Nephron (organoid): ENCODE results near the gene LAMA2.

Experiments
- H3K27ac Mint-ChIP-seq, 3 experiments: 2 replicates each; pipeline ENCODE4 v1.8.0; 2020; ENCODE audit warnings: mixed read lengths in 3 of 3, mild to moderate bottlenecking in 2 of 3, moderate library complexity in 1 of 3
- H3K27me3 Mint-ChIP-seq: 2 replicates; pipeline ENCODE4 v1.8.0; 2021; ENCODE audit warnings: low read depth, mild to moderate bottlenecking, moderate library complexity, mixed read lengths
- H3K36me3 Mint-ChIP-seq: 2 replicates; pipeline ENCODE4 v1.8.0; 2020; ENCODE audit warnings: low read depth, mixed read lengths
- H3K4me1 Mint-ChIP-seq: 2 replicates; pipeline ENCODE4 v1.8.0; 2020; ENCODE audit warnings: mixed read lengths
- H3K4me3 Mint-ChIP-seq, 3 experiments: 2 replicates each; pipeline ENCODE4 v1.8.0; 2020; ENCODE audit warnings: mild to moderate bottlenecking in 3 of 3, mixed read lengths in 3 of 3, moderate library complexity in 2 of 3
- H3K9me3 Mint-ChIP-seq: 2 replicates; pipeline ENCODE4 v1.8.0; 2020; ENCODE audit warnings: mixed read lengths
- TF ChIP-seq, protein P1 (sequence below), 3 experiments: fragments of 200-600 bp; sonication (generic); IDR thresholded peaks; one replicate each; pipeline ENCODE4 v1.5.0; 2021; ENCODE audit warnings: antibody characterized with exemption in 3 of 3; ENCODE audit not compliant: unreplicated experiment in 3 of 3

Gene LAMA2

DNA sequence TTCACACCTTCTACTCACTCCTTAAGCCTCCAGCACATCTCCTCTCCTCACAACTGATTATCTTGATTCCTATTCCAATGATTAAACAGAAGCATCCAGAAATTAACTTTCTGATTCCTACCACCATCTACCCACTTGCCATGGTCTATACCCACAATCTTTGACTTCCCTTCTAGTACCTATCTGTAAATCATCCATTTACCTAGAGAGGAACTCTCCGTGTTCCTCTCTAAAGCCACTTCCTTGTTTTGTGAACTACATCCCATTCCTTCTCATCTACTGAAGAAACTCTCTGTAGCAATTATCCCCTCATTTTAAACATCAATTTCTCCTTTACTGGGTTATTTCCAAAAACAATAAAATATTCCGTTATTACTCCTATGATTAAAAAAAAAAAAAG is 659.8 kb downstream of the LAMA2 start:
- H3K4me1 Mint-ChIP-seq = no peaks in the 10 kb centered on the region
- peaks cover 8% of the 10 kb centered on the region for H3K36me3 Mint-ChIP-seq
- no peak overlapping the region for H3K27ac Mint-ChIP-seq
- no peak overlapping the region for H3K4me3 Mint-ChIP-seq
- no peaks in the 10 kb centered on the region for H3K27me3 Mint-ChIP-seq
- TF ChIP-seq, protein P1, sequence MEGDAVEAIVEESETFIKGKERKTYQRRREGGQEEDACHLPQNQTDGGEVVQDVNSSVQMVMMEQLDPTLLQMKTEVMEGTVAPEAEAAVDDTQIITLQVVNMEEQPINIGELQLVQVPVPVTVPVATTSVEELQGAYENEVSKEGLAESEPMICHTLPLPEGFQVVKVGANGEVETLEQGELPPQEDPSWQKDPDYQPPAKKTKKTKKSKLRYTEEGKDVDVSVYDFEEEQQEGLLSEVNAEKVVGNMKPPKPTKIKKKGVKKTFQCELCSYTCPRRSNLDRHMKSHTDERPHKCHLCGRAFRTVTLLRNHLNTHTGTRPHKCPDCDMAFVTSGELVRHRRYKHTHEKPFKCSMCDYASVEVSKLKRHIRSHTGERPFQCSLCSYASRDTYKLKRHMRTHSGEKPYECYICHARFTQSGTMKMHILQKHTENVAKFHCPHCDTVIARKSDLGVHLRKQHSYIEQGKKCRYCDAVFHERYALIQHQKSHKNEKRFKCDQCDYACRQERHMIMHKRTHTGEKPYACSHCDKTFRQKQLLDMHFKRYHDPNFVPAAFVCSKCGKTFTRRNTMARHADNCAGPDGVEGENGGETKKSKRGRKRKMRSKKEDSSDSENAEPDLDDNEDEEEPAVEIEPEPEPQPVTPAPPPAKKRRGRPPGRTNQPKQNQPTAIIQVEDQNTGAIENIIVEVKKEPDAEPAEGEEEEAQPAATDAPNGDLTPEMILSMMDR (IDR thresholded peaks at IDR 0.05; ENCODE audit: unreplicated experiment in 3 of 3) = no peak
- peaks cover 6% of the 10 kb centered on the region for H3K9me3 Mint-ChIP-seq

DNA sequence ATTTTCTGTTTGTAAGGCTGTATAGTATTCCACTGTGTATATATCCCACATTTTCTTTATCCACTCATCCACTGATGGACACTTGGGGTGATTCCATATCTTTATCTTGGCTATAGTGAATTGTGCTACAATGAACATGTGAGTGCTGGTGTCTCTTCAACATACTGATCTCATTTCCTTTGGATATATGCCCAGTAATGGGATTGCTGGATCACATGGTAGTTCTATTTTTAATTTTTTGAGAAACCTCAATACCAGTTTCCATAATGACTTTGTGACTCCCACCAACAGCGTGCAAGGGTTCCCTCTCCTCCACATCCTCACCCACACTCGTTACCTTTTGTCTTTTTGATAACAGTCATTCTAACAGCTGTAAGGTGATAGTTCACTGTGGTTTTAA is 661.0 kb downstream of the LAMA2 start:
- H3K4me1 Mint-ChIP-seq = no peaks in the 10 kb centered on the region
- peaks cover 6% of the 10 kb centered on the region for H3K9me3 Mint-ChIP-seq
- TF ChIP-seq, protein P1 (IDR thresholded peaks at IDR 0.05; ENCODE audit: unreplicated experiment in 3 of 3) = no peak
- peaks cover 8% of the 10 kb centered on the region for H3K36me3 Mint-ChIP-seq
- no peak overlapping the region for H3K4me3 Mint-ChIP-seq
- no peak overlapping the region for H3K27ac Mint-ChIP-seq
- H3K27me3 Mint-ChIP-seq = no peaks in the 10 kb centered on the region

- Mint-ChIP-seq H3K27ac (no peak overlapping the region), H3K4me3 (no peak overlapping the region), H3K4me1 (no peaks in the 10 kb centered on the region), H3K36me3 (peaks cover 8% of the 10 kb centered on the region), H3K27me3 (no peaks in the 10 kb centered on the region), H3K9me3 (peaks cover 6% of the 10 kb centered on the region)
- TF ChIP-seq, protein P1 (IDR thresholded peaks at IDR 0.05; ENCODE audit: unreplicated experiment in 3 of 3) = no peak
Measured at GRCh38 chr6:129544892-129545612, 662.1 kb downstream of the LAMA2 start.

- peaks cover 6% of the 10 kb centered on the region for H3K9me3 Mint-ChIP-seq
- H3K4me1 Mint-ChIP-seq = no peaks in the 10 kb centered on the region
- TF ChIP-seq, protein P1 (IDR thresholded peaks at IDR 0.05; ENCODE audit: unreplicated experiment in 3 of 3) = no peak
- H3K4me3 Mint-ChIP-seq = no peak overlapping the region
- no peaks in the 10 kb centered on the region for H3K27me3 Mint-ChIP-seq
- no peak overlapping the region for H3K27ac Mint-ChIP-seq
- H3K36me3 Mint-ChIP-seq = peaks cover 8% of the 10 kb centered on the region
Measured at GRCh38 chr6:129546702-129547101, 663.8 kb downstream of the LAMA2 start.

- TF ChIP-seq, protein P1 (IDR thresholded peaks at IDR 0.05; ENCODE audit: unreplicated experiment in 3 of 3) = no peak
Measured at GRCh38 chr6:129551486-129551885, 668.5 kb downstream of the LAMA2 start.

DNA sequence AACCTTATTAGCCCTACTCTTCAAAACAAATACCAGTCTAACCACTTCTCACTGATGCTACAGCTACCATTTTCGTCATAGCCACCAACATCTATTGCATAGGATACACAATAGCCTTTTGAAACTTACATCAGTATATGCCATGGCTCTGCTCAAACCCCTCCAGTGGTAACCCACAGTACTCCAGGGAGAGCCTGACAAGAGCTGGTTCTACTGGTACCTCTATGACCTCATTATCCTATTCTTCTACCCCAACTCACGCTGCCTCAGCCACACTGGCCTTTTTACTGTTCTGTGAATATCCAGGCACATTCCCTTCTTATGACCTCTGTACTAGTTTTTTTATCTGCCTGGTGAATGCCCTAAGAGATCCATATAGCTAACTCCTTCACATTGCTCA is 669.5 kb downstream of the LAMA2 start:
- peaks cover 6% of the 10 kb centered on the region for H3K4me1 Mint-ChIP-seq
- TF ChIP-seq, protein P1 (IDR thresholded peaks at IDR 0.05; ENCODE audit: unreplicated experiment in 3 of 3) = no peak
- no peak overlapping the region for H3K27ac Mint-ChIP-seq
- peaks cover under 1% of the 10 kb centered on the region for H3K36me3 Mint-ChIP-seq
- no peak overlapping the region for H3K4me3 Mint-ChIP-seq
- no peaks in the 10 kb centered on the region for H3K27me3 Mint-ChIP-seq
- H3K9me3 Mint-ChIP-seq = no peaks in the 10 kb centered on the region

More at GRCh38 chr6:129551486-129551885, 668.5 kb downstream of the LAMA2 start:
- no peaks in the 10 kb centered on the region for H3K27me3 Mint-ChIP-seq
- H3K4me1 Mint-ChIP-seq = peaks cover 6% of the 10 kb centered on the region
- H3K4me3 Mint-ChIP-seq = no peak overlapping the region
- no peak overlapping the region for H3K27ac Mint-ChIP-seq
- H3K36me3 Mint-ChIP-seq = no peaks in the 10 kb centered on the region
- no peaks in the 10 kb centered on the region for H3K9me3 Mint-ChIP-seq
